GM12801 (cell line): ENCODE data around the gene SLC12A7.

Experiments used
- TF ChIP-seq, protein P1 (sequence below): IDR thresholded peaks from one replicate; pipeline ENCODE4 v1.5.1; 2011; ENCODE audit warnings: control low read depth; ENCODE audit not compliant: insufficient read length; ENCODE audit errors: extremely low read depth

The SLC12A7 gene

DNA sequence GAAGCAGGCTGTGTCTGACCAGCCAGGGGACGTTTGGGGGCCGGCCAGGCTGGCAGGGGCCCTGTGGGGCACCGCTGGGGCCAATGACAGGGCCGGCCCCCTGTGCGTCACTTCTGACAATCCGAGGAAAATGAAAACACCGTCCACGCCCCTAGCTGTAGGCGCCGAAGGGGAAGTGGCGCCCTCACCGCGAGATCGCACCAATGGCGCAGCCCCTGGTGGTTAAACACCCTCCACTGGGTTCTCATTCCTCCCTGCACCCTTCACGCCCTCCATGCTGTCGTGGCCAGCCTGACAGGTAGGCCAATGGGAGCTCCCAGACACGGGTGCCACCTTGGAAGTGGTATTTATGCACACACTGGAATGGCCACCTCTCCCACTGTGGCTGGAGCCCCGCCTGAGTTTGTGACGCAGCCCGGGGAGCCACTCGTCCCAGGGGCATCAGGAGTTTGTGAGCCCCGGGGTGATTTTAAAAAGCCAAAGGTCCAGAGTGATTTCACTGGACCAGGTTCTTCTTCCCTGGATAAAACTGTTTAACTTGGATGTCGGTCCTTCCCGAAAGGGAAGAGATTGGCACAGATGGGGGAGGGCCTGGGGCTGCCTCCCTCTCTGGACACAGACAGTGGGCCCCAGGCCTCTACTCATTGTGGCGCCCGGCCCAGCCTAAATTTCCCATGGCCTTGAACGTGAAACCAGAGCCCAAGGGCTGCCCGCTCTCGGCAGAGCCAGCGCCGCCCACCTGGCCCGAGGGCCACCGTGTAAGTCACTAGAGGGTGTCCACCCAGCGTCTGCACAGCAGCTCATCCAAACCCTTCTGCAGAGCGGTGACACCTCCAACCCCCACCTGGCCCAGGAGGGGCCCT, 53.5 kb downstream of the SLC12A7 start:
- TF ChIP-seq, protein P1, sequence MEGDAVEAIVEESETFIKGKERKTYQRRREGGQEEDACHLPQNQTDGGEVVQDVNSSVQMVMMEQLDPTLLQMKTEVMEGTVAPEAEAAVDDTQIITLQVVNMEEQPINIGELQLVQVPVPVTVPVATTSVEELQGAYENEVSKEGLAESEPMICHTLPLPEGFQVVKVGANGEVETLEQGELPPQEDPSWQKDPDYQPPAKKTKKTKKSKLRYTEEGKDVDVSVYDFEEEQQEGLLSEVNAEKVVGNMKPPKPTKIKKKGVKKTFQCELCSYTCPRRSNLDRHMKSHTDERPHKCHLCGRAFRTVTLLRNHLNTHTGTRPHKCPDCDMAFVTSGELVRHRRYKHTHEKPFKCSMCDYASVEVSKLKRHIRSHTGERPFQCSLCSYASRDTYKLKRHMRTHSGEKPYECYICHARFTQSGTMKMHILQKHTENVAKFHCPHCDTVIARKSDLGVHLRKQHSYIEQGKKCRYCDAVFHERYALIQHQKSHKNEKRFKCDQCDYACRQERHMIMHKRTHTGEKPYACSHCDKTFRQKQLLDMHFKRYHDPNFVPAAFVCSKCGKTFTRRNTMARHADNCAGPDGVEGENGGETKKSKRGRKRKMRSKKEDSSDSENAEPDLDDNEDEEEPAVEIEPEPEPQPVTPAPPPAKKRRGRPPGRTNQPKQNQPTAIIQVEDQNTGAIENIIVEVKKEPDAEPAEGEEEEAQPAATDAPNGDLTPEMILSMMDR = no peak

DNA sequence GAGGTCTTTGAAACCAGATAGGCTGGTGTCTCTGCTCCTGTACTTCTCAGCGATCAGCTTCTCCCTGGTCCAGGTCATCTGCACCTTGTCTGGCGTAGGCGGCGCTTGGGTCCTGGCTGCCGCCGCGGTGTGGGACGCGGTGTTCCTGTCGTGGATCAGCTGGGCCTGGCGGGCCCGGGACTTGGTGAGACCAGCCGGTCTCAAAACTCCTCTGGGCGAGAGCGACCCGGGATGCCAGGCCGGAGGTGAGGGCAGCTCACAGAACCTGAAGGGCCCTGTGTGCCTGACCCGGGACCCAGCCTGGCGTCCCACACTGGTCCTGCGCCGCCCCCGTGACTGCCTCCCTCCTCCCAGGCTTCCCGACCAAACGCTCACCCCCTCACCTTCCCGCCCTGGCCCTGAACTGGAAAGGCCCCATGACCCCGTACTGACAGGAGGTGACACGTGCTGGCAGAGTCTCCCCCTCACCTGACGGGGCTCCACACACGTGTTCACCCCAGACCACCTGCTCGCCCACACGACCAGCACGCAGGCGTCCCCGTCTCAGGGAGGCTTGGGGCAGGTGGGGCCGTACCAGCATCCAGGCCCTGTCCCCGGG, 54.3 kb downstream of the SLC12A7 start:
- TF ChIP-seq, protein P1 = no peak

DNA sequence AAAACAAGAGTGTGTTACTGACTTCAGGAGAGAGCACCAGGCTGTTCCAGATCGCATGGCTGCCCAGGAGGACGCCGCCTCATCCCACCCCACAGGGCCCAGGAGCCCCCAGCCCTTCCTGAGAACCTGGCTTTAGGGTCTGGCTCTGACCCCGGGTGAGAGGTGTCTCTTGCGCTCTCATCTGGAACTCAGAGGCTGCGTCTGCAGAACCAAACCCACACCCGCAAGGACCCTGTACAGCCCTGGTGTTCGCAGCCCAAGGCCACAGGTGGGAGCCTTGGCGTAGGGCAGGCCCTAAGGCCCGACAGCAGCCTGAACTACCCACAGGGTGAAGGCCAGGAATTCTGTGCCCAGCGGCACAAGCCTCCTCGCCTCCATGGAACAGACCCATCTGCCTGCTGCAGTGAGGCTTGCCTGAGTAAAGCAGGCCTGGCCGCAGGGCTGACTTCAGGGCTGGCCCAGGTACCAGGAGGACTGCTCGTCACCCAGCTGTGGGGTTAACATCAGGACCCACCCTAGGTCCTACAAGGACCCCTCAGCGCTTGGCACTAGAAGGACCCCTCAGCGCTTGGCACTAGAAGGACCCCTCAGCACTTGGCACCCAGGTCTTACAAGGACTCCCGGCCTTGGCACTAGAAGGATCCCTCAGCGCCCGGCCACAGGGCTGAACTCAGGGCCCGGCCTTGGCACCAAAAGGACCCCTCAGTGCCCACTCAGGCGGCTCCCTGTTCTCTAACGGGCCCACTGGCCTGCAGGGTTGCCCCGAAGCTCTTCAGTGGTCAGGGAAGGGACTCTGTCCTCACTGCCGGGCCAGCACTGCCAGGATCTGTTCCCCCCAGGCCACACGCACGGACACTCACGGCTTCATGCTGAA, 55.0 kb downstream of the SLC12A7 start:
- TF ChIP-seq, protein P1 = no peak

DNA sequence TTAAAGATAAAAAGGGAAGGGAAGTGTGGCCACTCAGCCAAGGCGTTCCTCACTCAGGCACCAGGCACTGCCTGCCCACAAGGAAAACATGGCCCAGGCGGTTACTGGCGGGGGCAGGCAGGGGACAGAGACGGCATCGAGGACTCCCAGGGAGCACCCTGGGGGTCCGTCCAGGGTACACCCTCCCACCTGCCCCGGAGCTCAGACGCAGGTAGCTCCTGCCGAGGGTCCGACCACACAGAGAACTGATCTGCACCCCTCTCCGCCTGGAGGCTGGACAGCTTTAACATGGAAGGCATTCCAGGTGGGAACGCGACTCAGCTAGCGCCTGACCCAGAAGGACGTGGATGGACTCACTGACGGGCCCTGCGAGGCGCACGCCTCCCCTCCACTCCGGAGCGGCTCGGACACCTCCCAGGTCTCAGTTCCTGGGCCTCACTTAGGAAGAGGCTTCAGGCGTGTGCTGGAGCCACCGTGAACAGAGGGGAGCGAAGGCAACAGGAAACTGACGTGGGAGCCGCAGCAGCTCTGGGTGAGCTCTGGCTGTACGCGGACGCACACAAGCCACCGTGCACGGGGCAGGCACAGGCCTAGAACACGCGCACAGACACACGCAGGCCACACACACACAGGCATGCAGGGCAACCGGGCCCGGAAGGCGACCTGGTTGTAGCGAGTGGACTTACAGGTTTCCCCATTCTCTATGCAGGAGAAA, 55.8 kb downstream of the SLC12A7 start:
- TF ChIP-seq, protein P1 = no peak

DNA sequence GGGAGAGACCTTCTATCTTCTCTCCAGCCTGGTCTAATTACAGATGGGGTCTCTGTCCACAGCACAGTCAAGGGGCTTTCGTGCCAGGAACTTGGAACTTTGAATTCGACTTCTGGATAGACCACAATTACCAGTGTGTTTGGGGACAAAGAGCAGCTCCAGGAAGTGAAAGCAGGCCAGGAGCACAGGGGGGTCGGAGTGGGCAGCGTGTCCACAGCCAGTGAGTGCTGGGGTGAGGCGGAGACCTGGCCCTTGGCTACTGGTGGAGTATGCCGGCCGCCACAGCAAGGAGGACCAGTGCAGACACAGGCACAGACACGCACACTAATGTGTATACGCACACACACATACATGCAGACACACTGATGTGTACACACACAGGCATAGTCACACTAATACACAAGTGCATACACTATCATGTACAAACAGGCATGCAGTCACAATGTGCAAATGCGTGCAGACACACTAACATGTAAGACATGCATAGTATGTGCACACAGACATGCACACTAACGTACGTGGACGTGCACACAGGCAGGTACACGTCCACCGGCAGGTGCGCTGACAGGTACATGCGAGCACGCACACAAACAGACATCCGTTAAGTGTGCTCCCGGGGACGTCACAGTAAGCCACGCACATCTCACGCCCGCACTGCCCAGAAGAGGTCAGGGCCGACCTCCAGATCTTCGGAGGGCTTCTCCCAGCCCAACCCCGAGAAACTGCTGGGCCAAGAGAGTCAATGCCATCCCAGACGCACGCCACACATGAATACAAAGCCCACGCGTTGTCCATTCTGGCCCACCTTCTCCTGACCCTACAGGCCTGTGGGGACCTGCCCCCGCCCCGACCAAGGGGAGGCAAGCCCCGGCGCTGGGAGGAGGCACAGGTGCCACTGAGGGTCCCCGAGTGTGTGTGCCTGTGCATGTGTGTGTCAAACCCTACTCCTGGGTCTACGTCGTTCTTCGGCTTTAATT, 56.8 kb downstream of the SLC12A7 start:
- TF ChIP-seq, protein P1 = no peak

DNA sequence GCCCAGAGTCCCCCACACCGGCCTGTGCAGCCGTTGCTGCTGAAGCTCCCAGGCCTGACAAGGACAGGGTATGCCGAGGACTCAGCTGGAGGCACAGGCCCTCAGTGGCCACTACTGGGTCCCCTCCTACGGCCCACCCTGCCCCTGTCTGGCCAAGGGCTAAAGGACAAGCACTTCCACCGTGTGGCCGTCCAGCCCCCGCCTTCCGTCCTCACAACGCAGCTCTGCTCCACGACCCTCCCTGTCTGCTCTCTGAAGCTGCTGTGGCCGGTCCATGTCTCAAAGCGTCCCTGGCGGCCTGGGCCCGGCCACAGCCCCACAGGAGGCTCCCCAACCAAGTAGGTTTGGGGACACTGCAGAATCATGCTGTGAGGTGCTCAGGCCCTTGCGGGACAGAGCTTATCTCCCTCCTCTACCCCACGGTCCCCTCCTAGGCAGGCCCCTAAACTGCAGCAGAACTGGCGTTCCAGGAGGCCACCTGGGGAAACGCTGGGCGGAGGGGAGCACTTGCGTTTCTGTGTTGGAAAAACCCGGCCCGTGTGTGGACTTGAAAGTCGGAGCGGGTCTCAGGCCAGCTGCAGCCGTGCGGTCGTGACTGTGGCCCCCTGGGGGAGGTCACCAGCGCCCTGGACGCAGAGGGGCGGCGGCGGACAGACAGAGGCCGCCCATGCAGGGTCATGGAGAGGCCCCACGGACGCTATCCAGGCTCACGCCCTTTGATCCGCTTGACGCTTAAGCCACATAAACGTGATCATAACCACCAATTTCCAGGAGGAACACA, 57.7 kb downstream of the SLC12A7 start:
- TF ChIP-seq, protein P1 = no peak
